ENCODE measurements around the gene GRM7. TPM values are rescaled to one million over a fixed set of nuclear protein-coding genes. Genes with fewer than 3 reads are reported as not detected.

GRM7 gene
- total and polyA plus RNA-seq, 4 donors, result 0.08 to 0.33 TPM; not detected in 2

DNA sequence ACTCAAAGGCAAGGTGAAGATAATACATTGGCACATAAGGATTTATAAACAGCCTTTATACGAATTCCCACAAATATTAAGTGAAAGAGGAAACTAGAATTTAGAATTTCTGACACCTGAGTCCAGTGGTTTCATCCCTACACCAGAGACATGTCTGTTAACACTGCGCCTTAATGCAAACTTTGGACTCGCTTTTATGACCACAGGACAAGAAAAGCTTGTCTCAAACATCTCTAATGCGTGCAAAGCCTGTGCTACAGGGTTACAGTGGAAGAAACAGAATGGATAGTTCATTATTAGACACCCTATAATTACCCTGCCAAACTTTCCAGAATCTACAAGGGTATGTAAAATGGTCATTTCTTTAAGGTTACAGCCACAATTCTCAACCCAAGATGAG, 802.9 kb downstream of the GRM7 start:
- no peak overlapping the region for H3K9ac ChIP-seq (ENCODE audit: low read depth in 1 of 2, low read length in 2 of 2)
- WGBS, result 74% methylated on average over 4 of the region's 4 CpGs
- TF ChIP-seq, protein P1, sequence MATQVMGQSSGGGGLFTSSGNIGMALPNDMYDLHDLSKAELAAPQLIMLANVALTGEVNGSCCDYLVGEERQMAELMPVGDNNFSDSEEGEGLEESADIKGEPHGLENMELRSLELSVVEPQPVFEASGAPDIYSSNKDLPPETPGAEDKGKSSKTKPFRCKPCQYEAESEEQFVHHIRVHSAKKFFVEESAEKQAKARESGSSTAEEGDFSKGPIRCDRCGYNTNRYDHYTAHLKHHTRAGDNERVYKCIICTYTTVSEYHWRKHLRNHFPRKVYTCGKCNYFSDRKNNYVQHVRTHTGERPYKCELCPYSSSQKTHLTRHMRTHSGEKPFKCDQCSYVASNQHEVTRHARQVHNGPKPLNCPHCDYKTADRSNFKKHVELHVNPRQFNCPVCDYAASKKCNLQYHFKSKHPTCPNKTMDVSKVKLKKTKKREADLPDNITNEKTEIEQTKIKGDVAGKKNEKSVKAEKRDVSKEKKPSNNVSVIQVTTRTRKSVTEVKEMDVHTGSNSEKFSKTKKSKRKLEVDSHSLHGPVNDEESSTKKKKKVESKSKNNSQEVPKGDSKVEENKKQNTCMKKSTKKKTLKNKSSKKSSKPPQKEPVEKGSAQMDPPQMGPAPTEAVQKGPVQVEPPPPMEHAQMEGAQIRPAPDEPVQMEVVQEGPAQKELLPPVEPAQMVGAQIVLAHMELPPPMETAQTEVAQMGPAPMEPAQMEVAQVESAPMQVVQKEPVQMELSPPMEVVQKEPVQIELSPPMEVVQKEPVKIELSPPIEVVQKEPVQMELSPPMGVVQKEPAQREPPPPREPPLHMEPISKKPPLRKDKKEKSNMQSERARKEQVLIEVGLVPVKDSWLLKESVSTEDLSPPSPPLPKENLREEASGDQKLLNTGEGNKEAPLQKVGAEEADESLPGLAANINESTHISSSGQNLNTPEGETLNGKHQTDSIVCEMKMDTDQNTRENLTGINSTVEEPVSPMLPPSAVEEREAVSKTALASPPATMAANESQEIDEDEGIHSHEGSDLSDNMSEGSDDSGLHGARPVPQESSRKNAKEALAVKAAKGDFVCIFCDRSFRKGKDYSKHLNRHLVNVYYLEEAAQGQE (IDR thresholded peaks at IDR 0.05), result no peak
- TF ChIP-seq, protein P2, sequence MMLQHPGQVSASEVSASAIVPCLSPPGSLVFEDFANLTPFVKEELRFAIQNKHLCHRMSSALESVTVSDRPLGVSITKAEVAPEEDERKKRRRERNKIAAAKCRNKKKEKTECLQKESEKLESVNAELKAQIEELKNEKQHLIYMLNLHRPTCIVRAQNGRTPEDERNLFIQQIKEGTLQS (IDR thresholded peaks at IDR 0.05), result no peak
- TF ChIP-seq SP1 (IDR thresholded peaks at IDR 0.05) (no peak), YY1 (IDR thresholded peaks at IDR 0.05) (no peak), RXRA (IDR thresholded peaks at IDR 0.05) (no peak), GABPA (IDR thresholded peaks at IDR 0.05 in 1 of 2, conservative IDR thresholded peaks at IDR 0.05 in 1 of 2) (no peak), HNF4G (IDR thresholded peaks at IDR 0.05) (no peak), NR2F2 (IDR thresholded peaks at IDR 0.05) (no peak), FOXA2 (IDR thresholded peaks at IDR 0.05) (no peak), RAD21 (IDR thresholded peaks at IDR 0.05) (no peak), JUND (IDR thresholded peaks at IDR 0.05) (no peak), EGR1 (IDR thresholded peaks at IDR 0.05; ENCODE audit: low read depth in 2 of 2) (no peak), FOXA1 (IDR thresholded peaks at IDR 0.05) (no peak)
- TF ChIP-seq, protein P3, sequence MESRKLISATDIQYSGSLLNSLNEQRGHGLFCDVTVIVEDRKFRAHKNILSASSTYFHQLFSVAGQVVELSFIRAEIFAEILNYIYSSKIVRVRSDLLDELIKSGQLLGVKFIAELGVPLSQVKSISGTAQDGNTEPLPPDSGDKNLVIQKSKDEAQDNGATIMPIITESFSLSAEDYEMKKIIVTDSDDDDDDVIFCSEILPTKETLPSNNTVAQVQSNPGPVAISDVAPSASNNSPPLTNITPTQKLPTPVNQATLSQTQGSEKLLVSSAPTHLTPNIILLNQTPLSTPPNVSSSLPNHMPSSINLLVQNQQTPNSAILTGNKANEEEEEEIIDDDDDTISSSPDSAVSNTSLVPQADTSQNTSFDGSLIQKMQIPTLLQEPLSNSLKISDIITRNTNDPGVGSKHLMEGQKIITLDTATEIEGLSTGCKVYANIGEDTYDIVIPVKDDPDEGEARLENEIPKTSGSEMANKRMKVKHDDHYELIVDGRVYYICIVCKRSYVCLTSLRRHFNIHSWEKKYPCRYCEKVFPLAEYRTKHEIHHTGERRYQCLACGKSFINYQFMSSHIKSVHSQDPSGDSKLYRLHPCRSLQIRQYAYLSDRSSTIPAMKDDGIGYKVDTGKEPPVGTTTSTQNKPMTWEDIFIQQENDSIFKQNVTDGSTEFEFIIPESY (IDR thresholded peaks at IDR 0.05), result no peak
- TF ChIP-seq, protein P4, sequence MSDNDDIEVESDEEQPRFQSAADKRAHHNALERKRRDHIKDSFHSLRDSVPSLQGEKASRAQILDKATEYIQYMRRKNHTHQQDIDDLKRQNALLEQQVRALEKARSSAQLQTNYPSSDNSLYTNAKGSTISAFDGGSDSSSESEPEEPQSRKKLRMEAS (IDR thresholded peaks at IDR 0.05), result no peak
- H3K27me3 ChIP-seq (ENCODE audit: control insufficient read depth in 4 of 4, insufficient read depth in 4 of 4, low read length in 3 of 4), result no peaks in the 10 kb centered on the region
- no peak for DNase-seq (ENCODE audit: low spot score)
- no peak overlapping the region for H3K4me3 ChIP-seq (ENCODE audit: low read depth in 1 of 3, low read length in 3 of 3)
- H3K4me1 ChIP-seq (ENCODE audit: control insufficient read depth in 4 of 4, insufficient read depth in 4 of 4, low read length in 3 of 4), result no peaks in the 10 kb centered on the region
- H3K27ac ChIP-seq (ENCODE audit: low read depth in 1 of 2, low read length in 2 of 2), result no peak overlapping the region
- no peaks in the 10 kb centered on the region for H3K36me3 ChIP-seq (ENCODE audit: control insufficient read depth in 4 of 4, insufficient read depth in 3 of 4, low read depth in 1 of 4, low read length in 3 of 4)
- no peaks in the 10 kb centered on the region for H3K9me3 ChIP-seq (ENCODE audit: control insufficient read depth in 4 of 4, low read length in 3 of 4)

DNA sequence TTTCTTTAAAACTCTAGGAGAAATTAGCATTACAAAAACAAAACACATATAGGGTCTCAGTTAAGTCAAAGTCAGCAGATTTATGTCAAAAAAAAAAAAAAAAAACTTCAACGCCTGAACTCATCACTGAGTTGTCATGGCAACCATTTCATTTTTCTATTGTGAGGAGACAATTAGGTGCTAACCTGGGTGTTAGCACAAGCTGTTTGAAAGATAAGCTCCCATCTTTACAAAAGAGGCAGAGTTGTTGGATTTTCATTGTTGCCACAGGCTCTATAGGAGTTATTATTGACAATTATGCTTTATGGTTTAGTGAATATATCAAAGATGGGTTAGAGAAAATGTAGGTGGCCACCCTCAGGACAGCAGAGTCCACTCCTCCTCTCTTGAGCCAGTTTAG, 806.9 kb downstream of the GRM7 start:
- WGBS, result 79% methylated on average over 1 of the region's 1 CpG
- no peaks in the 10 kb centered on the region for H3K4me1 ChIP-seq (ENCODE audit: control insufficient read depth in 4 of 4, insufficient read depth in 4 of 4, low read length in 3 of 4)
- DNase-seq (ENCODE audit: low spot score), result no peak

More for the DNA sequence above, 806.9 kb downstream of the GRM7 start:
- no peak for TF ChIP-seq TAF1 (conservative IDR thresholded peaks at IDR 0.05)
- TF ChIP-seq, protein P4 (IDR thresholded peaks at IDR 0.05), result no peak
- no peak for TF ChIP-seq FOXA1 (IDR thresholded peaks at IDR 0.05)
- TF ChIP-seq YY1 (IDR thresholded peaks at IDR 0.05), result no peak
- TF ChIP-seq, protein P1 (IDR thresholded peaks at IDR 0.05), result no peak
- TF ChIP-seq FOXA2 (IDR thresholded peaks at IDR 0.05), result no peak
- TF ChIP-seq HNF4G (IDR thresholded peaks at IDR 0.05), result no peak
- no peak for TF ChIP-seq HNF4A (conservative IDR thresholded peaks at IDR 0.05)
- TF ChIP-seq, protein P5, sequence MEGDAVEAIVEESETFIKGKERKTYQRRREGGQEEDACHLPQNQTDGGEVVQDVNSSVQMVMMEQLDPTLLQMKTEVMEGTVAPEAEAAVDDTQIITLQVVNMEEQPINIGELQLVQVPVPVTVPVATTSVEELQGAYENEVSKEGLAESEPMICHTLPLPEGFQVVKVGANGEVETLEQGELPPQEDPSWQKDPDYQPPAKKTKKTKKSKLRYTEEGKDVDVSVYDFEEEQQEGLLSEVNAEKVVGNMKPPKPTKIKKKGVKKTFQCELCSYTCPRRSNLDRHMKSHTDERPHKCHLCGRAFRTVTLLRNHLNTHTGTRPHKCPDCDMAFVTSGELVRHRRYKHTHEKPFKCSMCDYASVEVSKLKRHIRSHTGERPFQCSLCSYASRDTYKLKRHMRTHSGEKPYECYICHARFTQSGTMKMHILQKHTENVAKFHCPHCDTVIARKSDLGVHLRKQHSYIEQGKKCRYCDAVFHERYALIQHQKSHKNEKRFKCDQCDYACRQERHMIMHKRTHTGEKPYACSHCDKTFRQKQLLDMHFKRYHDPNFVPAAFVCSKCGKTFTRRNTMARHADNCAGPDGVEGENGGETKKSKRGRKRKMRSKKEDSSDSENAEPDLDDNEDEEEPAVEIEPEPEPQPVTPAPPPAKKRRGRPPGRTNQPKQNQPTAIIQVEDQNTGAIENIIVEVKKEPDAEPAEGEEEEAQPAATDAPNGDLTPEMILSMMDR (IDR thresholded peaks at IDR 0.05; ENCODE audit: low read depth, low read length, missing input control), result no peak
- TF ChIP-seq, protein P3 (IDR thresholded peaks at IDR 0.05), result no peak
- TF ChIP-seq JUND (IDR thresholded peaks at IDR 0.05), result no peak
- TF ChIP-seq GABPA (IDR thresholded peaks at IDR 0.05 in 1 of 2, conservative IDR thresholded peaks at IDR 0.05 in 1 of 2), result no peak
- no peak overlapping the region for H3K4me3 ChIP-seq (ENCODE audit: low read depth in 1 of 3, low read length in 3 of 3)
- H3K27ac ChIP-seq (ENCODE audit: low read depth in 1 of 2, low read length in 2 of 2), result no peak overlapping the region
- no peaks in the 10 kb centered on the region for H3K36me3 ChIP-seq (ENCODE audit: control insufficient read depth in 4 of 4, insufficient read depth in 3 of 4, low read depth in 1 of 4, low read length in 3 of 4)
- H3K27me3 ChIP-seq (ENCODE audit: control insufficient read depth in 4 of 4, insufficient read depth in 4 of 4, low read length in 3 of 4), result no peaks in the 10 kb centered on the region
- H3K9me3 ChIP-seq (ENCODE audit: control insufficient read depth in 4 of 4, low read length in 3 of 4), result no peaks in the 10 kb centered on the region
- H3K9ac ChIP-seq (ENCODE audit: low read depth in 1 of 2, low read length in 2 of 2), result no peak overlapping the region

Data from liver (tissue), 9 donors.